DMS114 treated with DMSO at 0.1 percent for 48 hours (cell line): ENCODE data around the gene ITPRIP.

Source experiments
- DNase-seq: peaks from one replicate; lab custom pipeline; 2025; ENCODE audit not compliant: unreplicated experiment; lab: John Stamatoyannopoulos, UW

Gene ITPRIP

GRCh38 chr10:104288355-104288754 is 49.9 kb downstream of the ITPRIP start:
- DNase-seq: no peak

- DNase-seq: no peak
These were observed 51.3 kb downstream of the ITPRIP start for GRCh38 chr10:104286939-104287338.

- DNase-seq: no peak
These were observed 53.4 kb downstream of the ITPRIP start for GRCh38 chr10:104284846-104285245.

GRCh38 chr10:104281694-104282093 is 56.6 kb downstream of the ITPRIP start:
- DNase-seq: no peak

- no peak for DNase-seq
These were observed 58.6 kb downstream of the ITPRIP start for GRCh38 chr10:104279550-104280259.

- DNase-seq: no peak
These were observed 60.5 kb downstream of the ITPRIP start for GRCh38 chr10:104277785-104278184.

GRCh38 chr10:104276192-104276591 is 62.1 kb downstream of the ITPRIP start:
- DNase-seq: no peak

- peak; percentile 65 for DNase-seq
These were observed 63.2 kb downstream of the ITPRIP start for GRCh38 chr10:104274762-104275721.

- DNase-seq: no peak
These were observed 64.2 kb downstream of the ITPRIP start for GRCh38 chr10:104273899-104274575.

- DNase-seq: no peak
These were observed 65.0 kb downstream of the ITPRIP start for GRCh38 chr10:104273286-104273685.

- DNase-seq: peak; percentile 99
These were observed 69.3 kb downstream of the ITPRIP start, which contains the start of gene GSTO2 for GRCh38 chr10:104268713-104269645. GSTO2 (plus strand) TSS chr10:104269184; CDS start chr10:104274916, 5,732 bp downstream.

- DNase-seq: no peak
These were observed 69.9 kb downstream of the ITPRIP start for GRCh38 chr10:104268405-104268712.

GRCh38 chr10:104267721-104268404 is 70.4 kb downstream of the ITPRIP start:
- DNase-seq: no peak

- DNase-seq: no peak
These were observed 73.5 kb downstream of the ITPRIP start for GRCh38 chr10:104264783-104265182.

GRCh38 chr10:104262055-104262454 is 76.2 kb downstream of the ITPRIP start:
- no peak for DNase-seq

- no peak for DNase-seq
These were observed 77.5 kb downstream of the ITPRIP start for GRCh38 chr10:104260775-104261115.

- DNase-seq: no peak
These were observed 78.1 kb downstream of the ITPRIP start for GRCh38 chr10:104259999-104260774.
